Embryonic facial prominence (tissue), 1 donor: ENCODE data around the gene ABCE1.

Source experiments
- DNase-seq: peaks from one replicate; pipeline ENCODE4 v3.0.0-alpha.2; 2016; ENCODE audit errors: extremely low spot score

ABCE1 gene

GRCh38 chr4:145097821-145098674 is at the start of gene ABCE1, which contains the start of gene ANAPC10:
Gene ABCE1, plus strand, starts transcription at chr4:145098311. Its CDS starts 6,102 bp downstream, at chr4:145104413.
Gene ANAPC10, minus strand, starts transcription at chr4:145098196. Its CDS starts 2,097 bp downstream, at chr4:145096099.
- peak; percentile 99 for DNase-seq

GRCh38 chr4:145048817-145049216 is 49.3 kb upstream of the ABCE1 start:
- DNase-seq, result no peak

GRCh38 chr4:145049241-145049640 is 48.9 kb upstream of the ABCE1 start:
- DNase-seq, result no peak

- DNase-seq, result no peak
Measured at GRCh38 chr4:145055533-145056257, 42.4 kb upstream of the ABCE1 start.

GRCh38 chr4:145056325-145057130 is 41.6 kb upstream of the ABCE1 start:
- DNase-seq, result no peak

- DNase-seq, result no peak
Measured at GRCh38 chr4:145058256-145058655, 39.9 kb upstream of the ABCE1 start.

- peak; percentile 68 for DNase-seq
Measured at GRCh38 chr4:145061318-145061920, 36.7 kb upstream of the ABCE1 start.

GRCh38 chr4:145066063-145066501 is 32.0 kb upstream of the ABCE1 start:
- DNase-seq, result no peak

GRCh38 chr4:145069361-145069760 is 28.8 kb upstream of the ABCE1 start:
- DNase-seq, result no peak

GRCh38 chr4:145071560-145071959 is 26.6 kb upstream of the ABCE1 start:
- no peak for DNase-seq

- DNase-seq, result no peak
Measured at GRCh38 chr4:145075742-145076468, 22.2 kb upstream of the ABCE1 start.

GRCh38 chr4:145076469-145076855 is 21.6 kb upstream of the ABCE1 start:
- no peak for DNase-seq

GRCh38 chr4:145081756-145082155 is 16.4 kb upstream of the ABCE1 start:
- DNase-seq, result no peak

GRCh38 chr4:145083891-145084605 is 14.1 kb upstream of the ABCE1 start:
- DNase-seq, result no peak

- no peak for DNase-seq
Measured at GRCh38 chr4:145090380-145090779, 7.7 kb upstream of the ABCE1 start.

- DNase-seq, result no peak
Measured at GRCh38 chr4:145093638-145094037, 4.5 kb upstream of the ABCE1 start.

GRCh38 chr4:145097331-145097820 is 735 bp upstream of the ABCE1 start:
- no peak for DNase-seq

- peak; percentile 8 for DNase-seq
Measured at GRCh38 chr4:145098675-145099037, 545 bp downstream of the ABCE1 start.

GRCh38 chr4:145099653-145100052 is 1.5 kb downstream of the ABCE1 start:
- no peak for DNase-seq

GRCh38 chr4:145101091-145101490 is 3.0 kb downstream of the ABCE1 start:
- DNase-seq, result no peak
